ENCODE results near the gene TLCD3B.

- no peak for TF ChIP-seq NFRKB (IDR thresholded peaks at IDR 0.05)
- TF ChIP-seq SP1 (IDR thresholded peaks at IDR 0.05), result no peak
- TF ChIP-seq TARDBP (IDR thresholded peaks at IDR 0.05), result no peak
- no peak for TF ChIP-seq ZNF384 (IDR thresholded peaks at IDR 0.05)
- no peak for TF ChIP-seq FOXA1 (IDR thresholded peaks at IDR 0.05)
- no peak for TF ChIP-seq PKNOX1 (IDR thresholded peaks at IDR 0.05)
- TF ChIP-seq FOXK2 (IDR thresholded peaks at IDR 0.05), result no peak
Observed at GRCh38 chr16:30030841-30031413, at the start of gene TLCD3B.

Data from HEK293T (cell line).